Measurements from ENCODE around the gene SOBP. TPM values are rescaled to one million over a fixed set of nuclear protein-coding genes. Genes with fewer than 3 reads are reported as not detected.

The SOBP gene
- polyA plus RNA-seq, 3 donors = 10.4 to 12.0 (median 10.6) TPM

- DNase-seq (ENCODE audit: low read depth in 3 of 3, low spot score in 2 of 3) = no peak
Measured at GRCh38 chr6:107485157-107485556, 4.8 kb upstream of the SOBP start.

GRCh38 chr6:107488174-107488874 is 1.6 kb upstream of the SOBP start:
- no peak for DNase-seq (ENCODE audit: low read depth in 3 of 3, low spot score in 2 of 3)

GRCh38 chr6:107488875-107489635 is 862 bp upstream of the SOBP start:
- DNase-seq (ENCODE audit: low read depth in 3 of 3, low spot score in 2 of 3) = no peak

GRCh38 chr6:107490566-107491137 is 735 bp downstream of the SOBP start:
- no peak for DNase-seq (ENCODE audit: low read depth in 3 of 3, low spot score in 2 of 3)

DNA sequence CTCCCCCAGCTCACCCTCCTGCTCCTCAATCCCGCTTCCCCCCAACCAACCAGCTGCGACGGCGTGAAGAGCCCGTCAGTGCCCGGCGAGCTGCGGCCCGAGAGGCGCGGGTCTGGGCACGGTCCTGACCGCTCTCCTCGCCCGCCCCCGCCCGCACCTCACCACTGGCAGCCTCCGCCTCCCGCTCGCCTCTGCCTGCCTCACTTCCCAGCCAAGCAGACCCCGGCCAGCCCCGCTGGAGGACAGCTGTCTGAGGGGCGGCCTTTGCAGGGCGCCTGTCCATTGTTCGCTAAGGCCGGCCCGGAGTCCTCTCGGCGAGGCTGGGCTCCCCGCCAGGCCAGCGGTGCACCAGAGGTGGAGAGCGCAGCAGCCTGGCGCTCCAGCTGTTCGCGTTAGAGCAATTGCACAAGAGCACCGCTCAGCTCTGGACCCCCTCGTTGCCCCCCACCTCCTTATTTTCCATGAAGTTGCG is 1.3 kb downstream of the SOBP start:
- DNase-seq (ENCODE audit: low read depth in 3 of 3, low spot score in 2 of 3) = no peak

DNA sequence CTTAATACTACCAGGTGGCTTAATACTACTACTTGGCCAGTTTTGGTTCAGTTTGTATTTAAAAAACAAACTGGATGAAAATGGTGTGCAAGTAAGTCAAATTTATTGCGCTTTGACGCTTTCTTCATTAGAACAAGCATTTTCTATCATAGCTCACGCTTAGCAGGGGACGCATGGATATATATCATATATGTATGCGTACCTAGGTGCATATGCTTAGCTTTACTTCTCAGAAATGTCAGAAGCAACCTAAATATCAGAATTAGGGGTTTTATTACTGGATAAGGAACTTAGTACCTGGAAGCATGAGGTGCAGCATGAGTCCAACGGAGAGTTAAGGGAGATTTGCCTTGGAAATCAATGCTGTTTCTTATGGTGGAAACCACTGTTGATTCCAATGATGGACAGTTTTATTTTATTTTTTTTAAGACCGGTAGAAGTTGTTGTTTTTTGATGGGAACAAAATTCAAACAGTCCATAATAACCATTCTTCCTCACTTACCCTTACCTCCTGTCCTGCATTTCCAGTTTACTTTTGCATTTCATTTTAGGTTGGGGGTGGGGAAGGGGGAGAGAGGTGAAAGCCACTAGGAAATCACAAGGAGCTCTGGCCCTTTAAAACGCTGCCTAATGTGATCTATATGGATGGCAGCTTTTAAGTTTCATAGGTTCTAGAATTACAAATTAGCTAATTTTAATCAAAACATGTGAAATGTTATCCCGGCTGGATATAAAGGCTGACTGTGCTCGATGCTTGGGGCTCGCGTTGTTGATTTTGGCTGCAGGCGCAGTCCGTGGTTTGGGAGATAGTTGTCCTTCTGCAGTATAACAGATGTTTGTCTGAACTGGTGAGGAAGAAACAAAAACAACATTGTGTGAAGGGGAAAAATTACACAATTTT is 2.1 kb downstream of the SOBP start:
- DNase-seq (ENCODE audit: low read depth in 3 of 3, low spot score in 2 of 3) = no peak

GRCh38 chr6:107493158-107494057 is 3.5 kb downstream of the SOBP start:
- DNase-seq (ENCODE audit: low read depth in 3 of 3, low spot score in 2 of 3) = no peak

DNA sequence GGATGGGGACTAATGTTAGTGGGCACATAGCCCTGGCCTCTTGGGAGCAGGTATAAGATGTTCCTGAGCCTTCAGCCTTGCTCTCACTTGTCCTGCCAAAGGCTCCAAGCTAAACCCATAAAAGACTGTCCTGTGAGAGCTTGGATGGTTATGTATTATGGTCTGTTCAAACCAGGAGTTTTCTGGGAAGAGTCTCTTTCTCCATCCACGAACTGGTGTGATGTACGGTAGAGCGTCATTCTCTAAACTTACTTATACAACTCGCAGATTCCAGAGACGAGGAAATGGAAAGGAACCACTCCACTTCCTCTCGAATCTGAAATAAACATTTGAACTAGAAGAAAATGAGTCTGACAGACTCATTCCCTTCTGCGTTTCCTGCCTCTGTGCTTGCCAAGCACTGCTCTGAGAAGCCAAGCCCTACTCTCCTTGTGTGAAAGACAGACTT is 5.3 kb downstream of the SOBP start:
- no peak for DNase-seq (ENCODE audit: low read depth in 3 of 3, low spot score in 2 of 3)

- no peak for DNase-seq (ENCODE audit: low read depth in 3 of 3, low spot score in 2 of 3)
Measured at GRCh38 chr6:107495971-107496370, 6.1 kb downstream of the SOBP start.

DNA sequence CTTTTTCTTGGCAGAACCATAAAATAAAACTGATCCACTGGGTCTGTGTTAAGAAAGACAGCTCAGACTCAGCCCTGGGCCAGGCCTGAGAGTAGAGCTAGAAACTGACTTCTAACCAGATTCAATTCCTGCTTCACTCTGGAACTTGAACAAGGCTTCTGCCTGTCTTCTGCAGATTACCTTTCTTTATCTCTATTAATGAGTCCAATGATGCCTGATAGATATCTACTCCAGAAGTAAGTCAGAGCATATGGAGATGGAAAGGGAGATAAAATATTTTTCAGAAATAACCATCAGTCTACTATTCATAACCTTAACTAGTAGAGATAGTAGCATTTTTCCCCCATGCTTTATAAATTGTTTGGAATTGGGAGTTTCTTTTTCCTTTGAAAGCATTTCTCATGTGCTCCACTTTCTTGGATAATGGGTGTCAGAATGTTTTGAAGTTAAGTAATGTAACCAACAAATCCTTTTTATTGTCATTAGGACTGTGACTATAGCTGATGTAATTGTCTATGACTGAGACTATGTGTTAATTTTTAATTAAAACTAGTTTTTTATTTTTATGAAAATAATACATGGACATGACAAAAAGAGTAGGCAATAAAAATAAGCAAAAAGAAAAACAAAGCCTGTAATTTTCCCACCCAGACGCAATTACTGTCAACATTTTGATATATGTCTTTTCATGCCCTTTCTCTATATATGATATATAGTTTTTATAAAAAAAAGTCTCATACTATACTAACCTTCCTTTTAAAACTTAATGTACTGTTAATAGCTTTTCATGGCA is 7.2 kb downstream of the SOBP start:
- DNase-seq (ENCODE audit: low read depth in 3 of 3, low spot score in 2 of 3) = no peak

GRCh38 chr6:107504270-107505026 is 14.5 kb downstream of the SOBP start:
- DNase-seq (ENCODE audit: low read depth in 3 of 3, low spot score in 2 of 3) = no peak

DNA sequence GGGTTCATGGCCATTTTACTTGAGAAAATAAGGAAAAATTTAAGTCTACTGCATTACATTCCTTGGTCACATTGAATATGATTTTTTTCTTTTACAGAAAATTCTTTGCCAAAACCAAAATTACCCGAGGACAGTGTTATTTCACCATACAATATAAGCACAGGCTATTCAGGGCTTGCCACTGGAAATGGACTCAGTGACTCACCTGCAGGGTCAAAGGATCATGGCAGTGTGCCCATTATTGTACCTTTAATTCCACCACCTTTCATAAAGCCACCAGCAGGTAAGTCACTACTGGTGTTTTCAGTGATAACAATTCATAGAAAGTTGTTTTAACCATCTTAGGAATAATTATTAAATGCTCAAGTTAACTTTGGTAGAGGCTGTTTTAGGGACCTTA is 16.2 kb downstream of the SOBP start:
- DNase-seq (ENCODE audit: low read depth in 3 of 3, low spot score in 2 of 3) = no peak

- no peak for DNase-seq (ENCODE audit: low read depth in 3 of 3, low spot score in 2 of 3)
Measured at GRCh38 chr6:107509506-107509905, 19.6 kb downstream of the SOBP start.

DNA sequence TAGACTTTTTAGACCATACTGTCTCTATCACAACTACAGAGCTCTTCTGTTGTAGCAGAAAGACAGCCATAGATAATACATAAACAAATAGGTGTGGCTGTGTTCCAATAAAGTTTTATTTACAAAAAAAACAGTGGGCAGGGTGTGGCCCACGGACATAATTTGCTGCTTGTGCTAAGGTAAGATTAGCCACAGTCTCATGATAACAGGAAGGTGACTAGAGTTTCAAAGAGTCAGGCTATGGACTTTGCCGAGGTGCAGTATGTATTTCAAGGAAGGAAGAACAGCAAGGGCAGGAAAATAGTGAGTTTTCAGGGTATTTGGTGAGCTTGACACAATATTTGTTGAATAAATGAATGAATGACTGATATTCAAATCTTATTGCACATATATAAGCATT is 20.2 kb downstream of the SOBP start:
- no peak for DNase-seq (ENCODE audit: low read depth in 3 of 3, low spot score in 2 of 3)

DNA sequence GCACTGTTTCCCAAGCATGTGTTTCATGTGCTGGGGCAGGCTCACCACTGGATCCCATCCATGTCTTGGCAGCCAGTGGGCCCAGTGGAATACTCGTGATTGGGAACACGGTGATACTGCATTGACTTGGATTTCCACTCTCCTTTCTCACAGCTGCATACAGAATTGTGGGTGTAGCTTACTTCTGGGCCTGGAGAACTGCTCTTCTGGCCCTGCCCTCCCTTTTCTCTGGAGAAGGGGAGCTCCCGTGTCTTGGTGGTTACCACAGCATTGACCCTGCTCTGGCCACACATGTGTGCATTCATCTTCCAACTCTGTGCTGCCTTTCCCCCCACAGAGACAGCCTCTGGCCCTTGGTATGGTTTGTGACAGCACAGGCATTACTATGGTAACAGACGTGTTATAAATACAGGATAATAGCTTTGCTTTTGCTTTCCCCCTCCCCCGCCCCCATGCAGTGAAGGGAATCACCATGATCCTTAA is 21.6 kb downstream of the SOBP start:
- DNase-seq (ENCODE audit: low read depth in 3 of 3, low spot score in 2 of 3) = no peak

- DNase-seq (ENCODE audit: low read depth in 3 of 3, low spot score in 2 of 3) = no peak
Measured at GRCh38 chr6:107513214-107513613, 23.3 kb downstream of the SOBP start.

DNA sequence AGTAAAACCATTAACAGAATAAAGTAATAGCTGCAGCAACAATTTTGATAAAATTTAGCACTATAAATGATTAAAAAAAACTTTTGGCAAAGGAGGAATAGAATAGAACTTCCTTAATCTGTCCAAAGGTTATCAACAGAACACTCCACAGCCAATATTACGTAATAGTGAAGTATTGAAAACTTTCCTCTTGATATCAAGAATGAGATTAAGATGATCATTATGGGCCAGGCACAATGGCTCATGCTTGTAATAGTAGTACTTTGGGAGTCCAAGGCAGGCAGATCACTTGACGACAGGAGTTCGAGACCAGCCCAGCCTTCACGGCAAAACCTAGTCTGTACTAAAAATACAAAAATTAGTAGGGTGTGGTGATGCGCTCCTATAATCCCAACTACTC is 26.0 kb downstream of the SOBP start:
- no peak for DNase-seq (ENCODE audit: low read depth in 3 of 3, low spot score in 2 of 3)

- no peak for DNase-seq (ENCODE audit: low read depth in 3 of 3, low spot score in 2 of 3)
Measured at GRCh38 chr6:107517274-107517673, 27.4 kb downstream of the SOBP start.
